Measurements from ENCODE around the gene LRRC4.

Gene LRRC4

DNA sequence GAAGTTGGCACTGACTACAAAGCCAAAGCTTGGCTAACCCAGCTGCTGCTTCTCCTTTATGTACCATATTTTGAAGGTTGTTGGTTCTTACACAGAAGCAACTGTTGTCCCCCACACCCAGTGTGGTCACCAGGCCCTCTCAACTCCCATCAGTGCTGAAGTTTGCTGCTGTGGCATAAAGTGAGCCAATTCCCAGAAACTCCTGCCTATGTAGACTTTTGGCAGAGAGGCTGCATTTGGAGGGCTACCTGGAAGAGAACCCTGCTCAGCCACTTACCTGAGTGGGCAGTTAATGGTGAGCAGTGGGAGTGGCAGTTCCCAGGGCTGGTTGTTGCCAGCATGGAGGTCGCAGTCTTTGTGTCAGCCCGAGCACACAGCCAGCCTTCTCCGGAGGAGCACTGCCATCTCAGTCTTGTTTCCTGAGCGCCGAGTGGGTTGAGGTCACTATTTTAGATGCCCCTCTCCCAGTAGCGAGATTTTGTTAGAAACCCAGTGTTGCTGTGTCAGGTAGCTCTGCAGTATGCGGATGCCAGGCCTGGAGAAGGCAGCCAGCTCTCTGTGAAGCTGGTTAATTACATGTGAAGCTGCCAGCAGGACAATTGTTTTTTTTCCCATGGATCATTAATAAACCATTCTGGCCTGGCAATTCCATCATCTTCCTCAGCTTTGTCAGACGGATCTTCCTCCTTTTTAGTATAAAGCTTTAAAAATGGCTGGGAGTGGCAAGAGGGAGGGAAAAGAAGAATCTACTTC is 24.5 kb downstream of the LRRC4 start:
- no peak for DNase-seq (ENCODE audit: low read depth in 2 of 2)

DNA sequence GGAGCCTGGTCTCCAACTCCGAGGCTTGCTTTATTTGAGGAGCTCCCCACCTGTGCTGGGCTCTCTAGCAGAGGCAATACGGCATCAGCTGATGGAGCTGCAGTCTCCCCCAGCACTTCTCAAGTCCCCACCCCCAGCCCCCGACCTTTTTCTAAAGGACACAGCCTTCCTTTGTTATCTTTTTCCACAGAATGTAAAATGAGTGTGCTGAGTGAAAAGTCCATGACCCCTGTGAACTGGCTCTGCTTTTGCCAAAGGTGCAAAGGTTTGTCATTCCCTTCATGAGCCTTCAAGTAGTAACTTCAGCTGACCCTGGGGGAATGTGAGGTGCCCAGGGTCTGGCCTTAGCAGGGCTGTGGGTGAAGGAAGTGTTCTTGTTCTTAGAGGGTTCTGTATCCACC is 25.5 kb downstream of the LRRC4 start:
- DNase-seq (ENCODE audit: low read depth in 2 of 2): no peak

DNA sequence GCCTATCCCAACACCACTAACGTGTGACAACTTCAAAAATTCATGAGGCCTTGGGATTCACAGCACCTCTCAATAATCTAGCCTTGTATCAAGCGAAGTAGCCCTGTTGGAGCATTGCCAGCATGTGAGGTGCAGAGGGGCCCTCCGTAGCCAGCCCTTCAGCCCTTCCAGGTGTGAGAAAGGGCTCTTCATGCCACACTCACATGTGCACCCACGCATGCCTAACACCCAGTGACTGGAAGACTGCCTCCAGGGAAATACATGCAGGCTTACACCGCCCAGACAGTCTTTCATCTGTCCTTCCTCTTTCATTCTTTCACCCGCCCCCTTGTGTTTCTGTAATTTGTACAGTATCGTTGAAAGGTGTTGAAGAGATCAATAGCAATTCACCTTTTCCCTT is 26.1 kb downstream of the LRRC4 start:
- DNase-seq (ENCODE audit: low read depth in 2 of 2): no peak

DNA sequence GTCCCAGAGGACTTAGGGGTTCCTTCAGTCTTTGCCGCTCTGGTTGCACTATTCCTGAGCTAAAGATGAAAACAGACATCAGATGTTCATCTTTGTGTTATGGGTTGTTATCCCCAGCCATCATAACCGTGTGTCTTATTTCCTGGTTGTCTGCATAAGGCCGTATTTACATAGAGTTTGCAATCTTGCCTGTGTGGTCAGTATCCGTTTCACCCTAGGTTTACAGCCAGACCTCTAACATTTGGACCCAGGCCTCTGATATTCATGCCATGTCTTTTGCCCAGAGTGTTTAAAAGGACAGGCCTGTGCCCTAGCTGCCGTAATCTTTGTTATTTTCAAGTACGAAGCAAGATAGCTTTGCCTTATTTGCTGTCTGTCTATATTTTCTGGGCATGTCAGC is 26.6 kb downstream of the LRRC4 start:
- no peak for DNase-seq (ENCODE audit: low read depth in 2 of 2)

DNA sequence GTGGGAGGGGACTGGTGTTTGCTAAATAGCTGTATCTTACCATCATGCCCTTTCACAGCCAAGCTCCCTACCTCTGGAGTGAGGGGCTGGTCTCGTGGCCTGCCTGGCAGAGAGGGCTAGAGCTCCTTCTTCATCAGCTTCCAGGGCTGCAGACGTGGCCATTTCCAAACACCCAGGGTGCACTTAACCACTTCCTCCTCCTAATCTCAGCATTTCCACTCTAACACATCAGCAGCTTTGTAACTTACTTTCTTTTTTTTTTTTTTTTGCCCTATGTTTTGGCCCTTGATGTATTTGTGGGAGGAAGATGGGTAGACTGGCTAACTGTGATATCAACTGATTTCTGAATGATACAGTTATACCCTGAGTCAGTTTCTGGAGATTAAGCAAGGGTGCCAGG is 27.4 kb downstream of the LRRC4 start:
- DNase-seq (ENCODE audit: low read depth in 2 of 2): no peak

DNA sequence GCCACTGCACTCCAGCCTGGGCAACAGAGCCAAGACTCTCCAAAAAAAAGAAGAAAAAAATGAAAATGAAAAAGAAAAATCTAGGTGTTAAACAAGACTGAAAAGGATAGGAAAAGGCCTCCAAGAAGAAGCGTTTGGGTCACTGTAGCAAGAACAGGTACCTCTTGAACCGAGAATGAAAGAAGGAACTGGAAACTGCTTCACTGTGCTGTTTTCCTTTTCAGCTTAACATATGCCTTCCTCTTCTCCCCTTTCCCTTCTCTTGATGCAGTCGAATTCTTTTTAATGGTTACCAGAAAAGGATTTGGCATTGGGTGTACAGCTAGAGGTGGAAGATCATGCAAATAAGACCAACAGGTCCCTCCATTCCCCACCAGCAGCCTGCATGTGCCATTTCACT is 28.1 kb downstream of the LRRC4 start:
- no peak for DNase-seq (ENCODE audit: low read depth in 2 of 2)

DNA sequence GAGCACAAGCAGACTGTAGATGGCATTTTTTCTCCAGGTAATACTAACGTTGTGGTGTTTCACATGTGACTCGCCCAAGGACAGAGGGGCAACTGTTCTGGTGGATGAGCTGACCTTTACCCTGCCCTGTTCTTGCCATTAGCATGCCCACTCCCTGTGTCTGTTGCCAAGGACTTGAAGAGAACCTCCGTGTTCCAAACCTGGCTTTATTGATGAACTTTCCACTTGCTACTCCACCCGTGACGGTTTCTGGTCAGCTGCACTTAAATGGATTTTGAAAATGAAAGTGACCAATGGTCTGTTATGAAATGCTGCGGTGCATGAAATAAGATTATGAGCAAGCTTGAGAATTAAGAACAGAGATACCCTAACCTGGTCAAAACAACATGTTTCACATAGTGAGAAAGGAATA is 30.4 kb downstream of the LRRC4 start:
- DNase-seq (ENCODE audit: low read depth in 2 of 2): no peak

DNA sequence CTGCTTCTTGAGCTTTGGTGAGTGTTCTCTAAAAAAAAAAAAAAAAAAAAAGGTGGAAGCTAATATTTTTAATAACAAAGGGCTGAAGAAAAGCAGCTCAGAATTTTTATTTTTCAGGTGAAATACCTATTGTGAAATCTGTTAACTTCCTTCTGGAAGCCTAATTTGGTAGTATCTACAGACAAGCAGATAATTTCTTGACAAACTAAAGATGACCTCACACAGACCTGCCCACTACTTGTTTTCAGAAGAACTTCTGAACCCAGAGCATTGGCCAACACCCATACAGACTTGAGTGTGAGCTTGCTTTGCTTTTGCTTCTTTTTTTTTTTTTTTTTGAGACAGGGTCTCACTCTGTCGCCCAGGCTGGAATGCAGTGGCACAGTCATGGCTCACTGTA is 31.2 kb downstream of the LRRC4 start:
- no peak for DNase-seq (ENCODE audit: low read depth in 2 of 2)

DNA sequence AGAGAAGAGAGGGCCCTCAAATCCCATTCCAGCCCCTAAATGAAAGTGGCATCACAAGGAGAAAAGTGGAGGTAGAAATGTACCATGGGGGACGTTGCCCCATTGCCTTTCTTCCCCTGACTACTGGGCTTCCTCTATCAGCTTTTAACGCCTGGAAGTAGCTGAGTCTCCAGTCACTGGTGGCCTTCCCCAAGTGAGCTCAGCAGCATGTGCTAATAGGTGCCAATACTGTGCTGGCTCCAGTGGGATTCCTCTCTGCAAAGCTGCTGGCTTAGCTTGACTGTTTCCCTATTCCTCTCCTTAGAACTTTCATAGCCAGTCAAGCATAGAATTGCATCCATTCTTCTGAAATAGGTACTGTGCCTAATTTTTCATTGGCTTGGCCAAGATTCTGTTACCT is 32.6 kb downstream of the LRRC4 start:
- no peak for DNase-seq (ENCODE audit: low read depth in 2 of 2)

DNA sequence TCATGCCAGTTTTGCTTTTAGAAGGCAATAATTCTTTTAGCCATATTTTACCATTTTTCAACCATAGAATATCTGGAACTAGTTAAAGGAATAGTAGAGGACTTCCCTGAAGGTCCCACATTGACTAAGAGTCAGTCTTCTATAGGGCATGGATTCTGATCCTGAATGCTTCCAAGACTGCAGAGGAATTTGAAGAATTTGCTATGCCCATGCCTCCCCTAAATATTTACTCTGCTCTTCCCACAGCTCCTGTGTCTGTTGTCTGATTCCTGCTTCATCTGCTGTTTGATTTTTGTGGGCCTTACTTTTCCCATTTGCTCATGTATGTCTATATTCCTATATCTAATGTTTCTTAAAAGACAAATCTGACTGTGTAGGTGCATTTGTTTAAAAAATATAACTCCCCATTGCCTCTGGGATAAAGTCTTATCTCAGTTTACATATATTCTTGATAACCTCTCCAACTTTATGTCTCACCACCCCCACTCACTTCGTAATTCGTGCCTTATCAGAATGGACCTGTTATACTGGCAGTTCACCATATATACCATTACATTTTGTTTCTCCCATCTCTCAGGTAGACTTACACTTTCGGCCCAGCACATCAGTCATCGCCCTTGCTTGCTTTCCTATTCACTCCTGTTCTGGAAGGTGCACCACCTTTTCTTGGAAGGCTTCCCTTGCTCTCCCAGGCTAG is 33.9 kb downstream of the LRRC4 start:
- no peak for DNase-seq (ENCODE audit: low read depth in 2 of 2)

DNA sequence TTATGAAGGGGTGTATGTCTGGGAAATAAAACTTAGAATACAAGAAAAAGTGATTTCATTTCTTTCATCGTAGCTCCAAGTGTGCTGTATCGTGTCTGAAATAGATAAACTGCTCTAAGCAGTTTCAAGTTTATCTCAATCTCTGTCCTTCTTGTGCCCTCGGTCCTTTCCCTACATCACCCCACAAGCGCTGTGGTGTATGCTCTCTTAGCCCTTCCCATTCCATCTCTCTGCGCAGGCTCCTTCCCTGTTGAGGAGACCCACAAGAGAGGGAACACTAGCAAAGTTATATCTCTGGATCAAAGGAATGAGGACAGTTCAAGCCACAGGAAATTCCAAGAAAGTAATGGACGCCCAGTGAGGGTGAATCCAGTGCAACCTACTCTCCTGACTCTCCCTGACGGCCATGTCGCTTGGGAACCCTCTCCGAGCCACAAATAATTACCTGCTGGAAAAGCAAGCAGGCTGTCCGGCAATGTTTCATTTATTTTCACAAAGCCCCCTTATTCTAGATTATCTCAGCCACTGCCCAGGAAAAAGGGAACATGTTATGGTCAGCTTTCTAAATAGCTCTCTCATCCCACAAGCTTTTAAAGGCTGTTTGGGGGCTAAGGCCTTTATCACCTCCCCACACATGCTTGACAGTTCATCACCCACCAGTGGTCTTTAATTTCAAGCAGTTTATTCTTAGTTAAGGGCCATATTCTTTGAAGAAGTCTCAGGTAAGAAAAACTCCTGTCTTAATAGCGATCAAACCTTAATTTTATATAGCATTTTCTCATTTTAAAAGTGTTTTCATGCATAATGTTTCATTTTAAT is 34.8 kb downstream of the LRRC4 start:
- no peak for DNase-seq (ENCODE audit: low read depth in 2 of 2)

DNA sequence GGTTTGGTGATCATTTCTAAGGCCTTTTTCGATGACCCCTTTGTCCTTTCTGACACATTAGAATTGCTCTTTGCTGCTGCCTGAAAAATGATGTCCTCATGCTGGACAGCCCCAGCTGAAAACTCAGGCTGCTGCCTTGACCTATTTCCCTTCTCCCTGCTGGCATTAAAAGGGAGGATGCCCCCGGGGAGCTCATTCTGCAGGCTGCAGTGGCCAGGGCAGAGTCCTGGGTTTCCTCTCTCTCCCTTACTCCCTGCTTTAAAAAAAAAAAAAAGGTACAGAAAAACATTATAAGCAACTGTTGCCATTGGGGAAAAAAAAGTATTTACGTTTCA is 35.4 kb downstream of the LRRC4 start:
- DNase-seq (ENCODE audit: low read depth in 2 of 2): no peak

DNA sequence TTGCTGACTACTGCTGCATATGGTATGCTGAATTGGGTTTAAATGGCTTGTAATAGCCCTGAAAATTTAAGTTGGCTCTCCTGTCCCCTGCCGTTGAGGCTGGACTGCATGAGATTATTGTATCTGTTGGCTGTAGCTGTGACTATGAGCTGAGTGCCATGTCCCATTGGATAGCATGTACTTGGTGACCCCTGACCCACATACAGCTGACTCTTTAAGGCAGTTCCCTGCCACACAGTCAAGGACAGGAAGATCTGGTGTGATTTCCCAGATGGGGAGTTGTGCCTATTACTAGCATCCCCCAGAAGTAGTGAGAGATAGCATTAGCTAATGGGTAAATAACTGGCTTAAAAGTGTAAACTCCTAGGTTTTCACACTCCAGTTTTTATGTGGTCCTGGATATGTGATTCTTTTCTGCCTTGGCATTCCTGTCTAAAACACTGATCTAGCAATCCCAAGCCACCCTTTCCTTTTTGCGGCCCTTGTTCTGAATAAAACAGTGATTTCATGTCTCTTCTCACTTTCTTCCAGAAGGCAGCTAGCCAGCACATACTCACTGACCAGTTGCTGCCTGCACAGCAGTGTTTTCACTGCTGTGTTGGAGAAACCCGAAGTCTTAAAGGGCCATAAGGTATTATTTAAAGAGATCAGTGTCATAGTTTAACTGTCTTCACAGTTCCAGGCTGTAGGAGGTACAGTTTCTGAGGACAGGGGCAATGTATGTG is 35.9 kb downstream of the LRRC4 start:
- DNase-seq (ENCODE audit: low read depth in 2 of 2): no peak

DNA sequence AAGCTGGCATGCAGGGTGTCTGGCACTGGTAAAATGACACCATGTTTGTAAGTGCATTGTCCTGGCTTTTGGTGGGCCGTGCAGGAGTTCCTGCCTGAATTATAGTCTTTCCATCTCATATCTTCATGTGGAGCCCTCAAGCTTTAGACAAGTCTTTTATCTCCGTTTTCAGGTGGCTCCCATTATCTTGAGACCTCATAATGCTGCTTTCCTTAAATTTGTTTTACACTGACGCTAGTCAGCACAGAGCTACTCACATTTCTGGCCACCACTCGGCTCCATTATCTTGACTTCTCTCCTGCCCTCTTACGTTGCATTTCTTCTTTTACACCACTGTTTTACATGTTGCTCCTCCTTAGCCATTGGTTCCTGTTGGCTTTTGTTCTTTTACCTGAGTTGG is 37.2 kb downstream of the LRRC4 start:
- no peak for DNase-seq (ENCODE audit: low read depth in 2 of 2)

DNA sequence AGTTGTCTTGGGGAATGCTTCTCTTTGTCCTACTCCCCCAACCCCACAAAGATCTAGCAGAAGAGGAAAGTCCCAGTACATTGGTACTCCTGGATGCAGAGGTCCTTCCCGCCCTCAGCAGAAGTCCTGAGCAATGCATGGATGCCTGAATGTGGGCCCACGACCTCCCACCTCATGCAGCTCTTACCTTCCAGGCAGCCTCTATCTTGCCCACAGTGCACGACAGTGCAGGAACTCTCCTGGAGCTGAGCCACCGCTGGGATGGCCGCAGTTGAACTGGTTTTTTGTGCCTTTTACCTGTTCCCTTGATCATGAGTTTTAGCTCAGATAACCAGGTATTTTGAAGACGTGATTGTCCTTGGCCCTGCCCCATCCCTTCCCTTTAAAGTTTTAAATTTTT is 37.9 kb downstream of the LRRC4 start:
- no peak for DNase-seq (ENCODE audit: low read depth in 2 of 2)

DNA sequence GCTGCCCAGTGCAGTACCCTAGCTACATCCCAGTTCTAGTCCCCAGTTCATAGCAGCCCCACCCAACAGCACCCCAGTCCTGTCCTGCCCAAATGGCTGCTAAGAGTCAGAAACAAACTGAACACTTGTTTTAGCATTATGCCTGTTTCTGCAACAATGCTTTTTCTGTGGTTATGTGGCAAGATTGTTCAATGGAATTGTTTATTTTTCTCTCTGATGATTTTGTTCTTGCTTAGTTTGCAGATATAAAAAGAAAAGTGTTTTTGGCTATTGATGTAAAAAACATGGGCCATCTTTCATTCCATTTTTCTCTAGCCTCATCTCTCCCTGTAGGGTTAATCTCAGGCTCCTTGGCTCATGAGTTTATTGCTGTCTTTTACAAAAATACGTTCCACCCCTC is 42.5 kb downstream of the LRRC4 start:
- no peak for DNase-seq (ENCODE audit: low read depth in 2 of 2)

DNA sequence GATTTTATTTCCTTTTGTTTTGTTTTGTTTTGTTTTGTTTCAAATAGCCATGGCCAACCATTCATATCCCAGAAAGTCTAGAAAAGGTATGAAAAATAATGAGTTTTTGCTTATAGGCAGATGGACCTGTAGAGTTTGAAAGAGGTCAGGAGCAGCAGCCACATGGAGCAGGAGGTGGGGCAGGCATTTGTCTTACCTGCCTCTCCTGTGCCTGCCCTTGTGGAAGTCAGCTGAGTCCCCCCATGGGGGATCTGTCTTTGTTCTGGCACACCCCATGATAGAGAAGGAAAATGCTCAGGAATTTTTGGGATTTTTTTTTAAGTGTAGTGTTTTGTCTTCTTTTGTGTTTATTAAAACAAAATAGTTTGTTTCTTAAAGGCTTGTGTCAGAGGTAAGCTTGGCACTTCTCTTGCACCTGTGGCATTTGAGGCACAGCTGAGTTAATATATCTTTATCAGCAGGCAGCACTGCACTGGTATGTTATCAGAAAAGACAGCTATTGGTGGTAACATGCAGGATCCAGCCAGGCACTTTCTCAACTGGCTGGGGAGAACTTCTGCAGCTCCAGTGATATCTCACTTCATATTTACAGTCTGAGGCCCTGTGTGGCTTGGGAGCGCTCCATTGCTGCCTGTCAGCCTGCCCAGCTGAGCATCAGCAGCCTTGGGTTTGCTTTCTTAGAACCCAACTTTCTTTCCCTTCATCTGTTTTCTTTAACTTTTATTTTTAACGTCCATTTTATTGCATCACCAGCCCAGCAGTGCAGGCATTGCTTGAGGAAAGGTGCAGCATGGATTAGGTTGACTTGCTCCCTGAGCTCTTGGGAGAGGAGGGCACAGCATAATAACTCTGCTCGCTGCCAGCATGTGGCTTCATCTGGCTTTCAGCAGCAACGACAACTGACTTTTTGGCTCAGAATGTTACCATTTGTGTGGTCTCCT is 44.4 kb downstream of the LRRC4 start:
- DNase-seq (ENCODE audit: low read depth in 2 of 2): no peak

DNA sequence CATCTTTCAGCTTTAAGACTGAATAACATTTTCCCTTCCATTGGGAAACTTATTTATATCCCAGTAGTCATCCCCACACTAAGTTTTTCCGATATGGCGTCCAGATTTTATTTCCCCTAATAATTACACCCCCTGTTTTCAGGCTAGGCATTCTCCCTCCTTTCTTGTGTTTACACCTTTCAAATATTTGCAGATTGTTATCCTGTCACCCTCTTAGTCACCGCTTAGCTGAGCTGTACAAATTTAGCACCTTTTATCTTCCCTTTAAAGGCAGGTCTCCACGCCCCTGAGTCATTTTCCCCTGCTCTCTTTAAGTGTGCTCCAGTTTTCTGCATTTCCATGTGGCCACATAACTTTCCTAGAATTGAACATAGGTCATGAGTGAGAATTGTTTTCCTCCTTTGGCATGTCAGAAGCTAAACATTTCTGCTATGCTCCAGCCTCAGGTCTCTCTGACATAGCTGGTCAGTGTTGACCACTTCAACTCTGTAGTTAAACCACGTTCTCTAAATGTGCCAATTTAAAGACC is 47.4 kb downstream of the LRRC4 start:
- no peak for DNase-seq (ENCODE audit: low read depth in 2 of 2)

DNA sequence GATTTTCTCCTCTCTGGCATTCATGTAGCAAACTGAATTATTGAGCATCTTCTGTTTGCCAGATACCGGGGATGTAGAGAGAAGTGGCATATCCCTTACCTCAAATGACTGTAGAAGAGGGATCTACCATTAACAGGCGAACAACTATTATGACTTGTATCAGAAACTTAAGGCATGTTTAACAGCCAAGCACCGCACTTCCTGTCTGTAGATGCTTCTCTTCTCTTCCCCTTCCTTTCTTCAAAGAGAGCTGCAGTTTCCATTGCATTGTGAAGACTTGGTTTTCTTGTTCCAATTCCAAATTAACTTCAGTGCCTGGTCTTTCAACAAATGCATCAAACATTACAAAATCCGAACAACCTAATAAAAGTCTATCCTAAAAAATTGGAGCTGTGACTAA is 49.3 kb downstream of the LRRC4 start:
- no peak for DNase-seq (ENCODE audit: low read depth in 2 of 2)

DNA sequence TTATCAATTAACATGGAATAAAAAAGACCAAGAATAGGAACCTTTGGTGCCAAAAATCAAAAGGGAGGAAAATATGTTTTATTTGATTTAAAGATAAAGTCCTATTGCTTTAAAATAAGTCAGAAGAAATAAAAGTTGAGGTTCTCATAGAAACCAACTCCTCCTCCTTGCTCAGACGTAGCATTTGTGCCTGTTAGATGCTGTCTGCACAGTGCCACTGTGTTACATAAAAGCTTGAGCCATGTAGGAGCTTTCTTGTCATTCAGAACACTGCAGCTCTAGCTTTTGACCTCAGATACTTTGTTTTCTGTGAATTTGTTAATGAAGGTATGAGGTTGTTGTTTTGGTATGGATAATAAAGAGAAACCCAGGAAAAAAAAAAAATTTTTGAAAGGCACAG is 50.3 kb downstream of the LRRC4 start:
- no peak for DNase-seq (ENCODE audit: low read depth in 2 of 2)

DNA sequence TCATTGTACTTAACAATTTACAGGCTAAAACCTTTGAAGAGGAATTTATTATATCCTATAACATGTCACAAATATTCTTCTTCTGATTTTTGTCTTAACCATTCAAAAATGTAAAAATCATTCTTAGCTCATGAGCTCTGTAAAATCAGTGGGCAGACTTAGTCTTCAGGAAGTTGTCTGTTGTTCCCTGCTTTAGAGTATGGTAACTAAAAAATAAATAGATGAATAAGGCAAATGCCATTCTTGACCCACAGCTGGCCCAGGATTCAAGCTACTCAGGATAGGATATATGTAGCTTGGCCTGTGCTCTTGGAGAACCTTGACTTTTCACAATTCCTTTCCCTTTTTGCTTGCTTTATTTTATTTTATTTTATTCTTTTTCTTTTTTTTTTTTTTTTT is 51.5 kb downstream of the LRRC4 start:
- DNase-seq (ENCODE audit: low read depth in 2 of 2): no peak

Measured in stimulated activated CD4-positive, alpha-beta T cell treated with anti-CD3 and anti-CD28 coated beads, Interleukin-1b, Interleukin-23, amount 100 ng/mL, for 1 hour (primary cell).